Mammary epithelial cell (primary cell): ENCODE results near the gene ALDH3B2.

ENCODE experiments used
- CTCF ChIP-seq, 2 donors: IDR thresholded peaks in 1 of 2; conservative IDR thresholded peaks in 1 of 2; 2 replicates each; pipeline ENCODE4 v1.5.1; 2011 to 2012; ENCODE audit warnings: inconsistent platforms in 2 of 2, low read length in 2 of 2, mild to moderate bottlenecking in 2 of 2, control low read depth in 1 of 2, low read depth in 1 of 2; ENCODE audit not compliant: insufficient read depth in 1 of 2; ENCODE audit errors: extremely low read depth in 1 of 2
- EZH2 ChIP-seq: IDR thresholded peaks from 2 replicates; pipeline ENCODE4 v1.6.1; 2012; ENCODE audit warnings: low read length, inconsistent platforms, borderline replicate concordance

GRCh38 chr11:67665541-67666302 is 8.7 kb downstream of the ALDH3B2 start:
- peak in 1 of 2 donors; percentile 68 for TF ChIP-seq CTCF (conservative IDR thresholded peaks at IDR 0.05 in 1 of 2, IDR thresholded peaks at IDR 0.05 in 1 of 2; ENCODE audit: extremely low read depth in 1 of 2, insufficient read depth in 1 of 2, low read depth in 1 of 2, low read length in 2 of 2)
- TF ChIP-seq EZH2, result no peak
